ENCODE results near the gene PHETA1. TPM values are rescaled to one million over a fixed set of nuclear protein-coding genes. Genes with fewer than 3 reads are reported as not detected.

PHETA1 gene
- total and polyA plus RNA-seq, 2 experiments from 2014 or later, result 5.3 to 12.9 TPM

DNA sequence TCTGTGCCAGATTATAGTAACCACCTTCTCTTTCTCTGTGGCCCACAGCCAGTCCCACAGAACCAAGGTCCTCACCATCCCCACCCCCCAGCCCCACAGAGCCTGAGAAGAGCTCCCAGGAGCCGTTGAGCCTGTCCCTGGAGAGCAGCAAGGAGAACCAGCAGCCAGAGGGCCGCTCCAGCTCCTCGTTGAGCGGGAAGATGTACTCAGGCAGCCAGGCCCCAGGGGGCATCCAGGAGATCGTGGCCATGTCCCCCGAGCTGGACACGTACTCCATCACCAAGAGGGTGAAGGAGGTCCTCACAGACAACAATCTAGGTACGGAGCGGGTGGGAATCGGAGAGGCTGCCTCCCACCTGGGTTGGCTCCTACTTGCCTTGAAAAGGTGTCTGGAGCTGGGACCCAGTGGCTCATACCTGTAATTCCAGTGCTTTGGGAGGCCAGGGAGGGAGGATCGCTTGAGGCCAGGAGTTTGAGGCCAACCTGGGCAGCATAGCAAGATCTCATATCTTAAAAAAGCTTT is 34.4 kb downstream of the PHETA1 start (continued):
- TF ChIP-seq, protein P1, sequence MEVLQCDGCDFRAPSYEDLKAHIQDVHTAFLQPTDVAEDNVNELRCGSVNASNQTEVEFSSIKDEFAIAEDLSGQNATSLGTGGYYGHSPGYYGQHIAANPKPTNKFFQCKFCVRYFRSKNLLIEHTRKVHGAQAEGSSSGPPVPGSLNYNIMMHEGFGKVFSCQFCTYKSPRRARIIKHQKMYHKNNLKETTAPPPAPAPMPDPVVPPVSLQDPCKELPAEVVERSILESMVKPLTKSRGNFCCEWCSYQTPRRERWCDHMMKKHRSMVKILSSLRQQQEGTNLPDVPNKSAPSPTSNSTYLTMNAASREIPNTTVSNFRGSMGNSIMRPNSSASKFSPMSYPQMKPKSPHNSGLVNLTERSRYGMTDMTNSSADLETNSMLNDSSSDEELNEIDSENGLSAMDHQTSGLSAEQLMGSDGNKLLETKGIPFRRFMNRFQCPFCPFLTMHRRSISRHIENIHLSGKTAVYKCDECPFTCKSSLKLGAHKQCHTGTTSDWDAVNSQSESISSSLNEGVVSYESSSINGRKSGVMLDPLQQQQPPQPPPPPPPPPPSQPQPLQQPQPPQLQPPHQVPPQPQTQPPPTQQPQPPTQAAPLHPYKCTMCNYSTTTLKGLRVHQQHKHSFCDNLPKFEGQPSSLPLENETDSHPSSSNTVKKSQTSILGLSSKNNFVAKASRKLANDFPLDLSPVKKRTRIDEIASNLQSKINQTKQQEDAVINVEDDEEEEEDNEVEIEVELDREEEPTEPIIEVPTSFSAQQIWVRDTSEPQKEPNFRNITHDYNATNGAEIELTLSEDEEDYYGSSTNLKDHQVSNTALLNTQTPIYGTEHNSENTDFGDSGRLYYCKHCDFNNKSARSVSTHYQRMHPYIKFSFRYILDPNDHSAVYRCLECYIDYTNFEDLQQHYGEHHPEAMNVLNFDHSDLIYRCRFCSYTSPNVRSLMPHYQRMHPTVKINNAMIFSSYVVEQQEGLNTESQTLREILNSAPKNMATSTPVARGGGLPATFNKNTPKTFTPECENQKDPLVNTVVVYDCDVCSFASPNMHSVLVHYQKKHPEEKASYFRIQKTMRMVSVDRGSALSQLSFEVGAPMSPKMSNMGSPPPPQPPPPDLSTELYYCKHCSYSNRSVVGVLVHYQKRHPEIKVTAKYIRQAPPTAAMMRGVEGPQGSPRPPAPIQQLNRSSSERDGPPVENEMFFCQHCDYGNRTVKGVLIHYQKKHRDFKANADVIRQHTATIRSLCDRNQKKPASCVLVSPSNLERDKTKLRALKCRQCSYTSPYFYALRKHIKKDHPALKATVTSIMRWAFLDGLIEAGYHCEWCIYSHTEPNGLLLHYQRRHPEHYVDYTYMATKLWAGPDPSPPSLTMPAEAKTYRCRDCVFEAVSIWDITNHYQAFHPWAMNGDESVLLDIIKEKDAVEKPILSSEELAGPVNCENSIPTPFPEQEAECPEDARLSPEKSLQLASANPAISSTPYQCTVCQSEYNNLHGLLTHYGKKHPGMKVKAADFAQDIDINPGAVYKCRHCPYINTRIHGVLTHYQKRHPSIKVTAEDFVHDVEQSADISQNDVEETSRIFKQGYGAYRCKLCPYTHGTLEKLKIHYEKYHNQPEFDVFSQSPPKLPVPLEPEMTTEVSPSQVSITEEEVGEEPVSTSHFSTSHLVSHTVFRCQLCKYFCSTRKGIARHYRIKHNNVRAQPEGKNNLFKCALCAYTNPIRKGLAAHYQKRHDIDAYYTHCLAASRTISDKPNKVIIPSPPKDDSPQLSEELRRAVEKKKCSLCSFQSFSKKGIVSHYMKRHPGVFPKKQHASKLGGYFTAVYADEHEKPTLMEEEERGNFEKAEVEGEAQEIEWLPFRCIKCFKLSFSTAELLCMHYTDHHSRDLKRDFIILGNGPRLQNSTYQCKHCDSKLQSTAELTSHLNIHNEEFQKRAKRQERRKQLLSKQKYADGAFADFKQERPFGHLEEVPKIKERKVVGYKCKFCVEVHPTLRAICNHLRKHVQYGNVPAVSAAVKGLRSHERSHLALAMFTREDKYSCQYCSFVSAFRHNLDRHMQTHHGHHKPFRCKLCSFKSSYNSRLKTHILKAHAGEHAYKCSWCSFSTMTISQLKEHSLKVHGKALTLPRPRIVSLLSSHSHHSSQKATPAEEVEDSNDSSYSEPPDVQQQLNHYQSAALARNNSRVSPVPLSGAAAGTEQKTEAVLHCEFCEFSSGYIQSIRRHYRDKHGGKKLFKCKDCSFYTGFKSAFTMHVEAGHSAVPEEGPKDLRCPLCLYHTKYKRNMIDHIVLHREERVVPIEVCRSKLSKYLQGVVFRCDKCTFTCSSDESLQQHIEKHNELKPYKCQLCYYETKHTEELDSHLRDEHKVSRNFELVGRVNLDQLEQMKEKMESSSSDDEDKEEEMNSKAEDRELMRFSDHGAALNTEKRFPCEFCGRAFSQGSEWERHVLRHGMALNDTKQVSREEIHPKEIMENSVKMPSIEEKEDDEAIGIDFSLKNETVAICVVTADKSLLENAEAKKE (CRISPR knock-in tag; IDR thresholded peaks at IDR 0.05), result no peak
- TF ChIP-seq EZH2 (IDR thresholded peaks at IDR 0.05; ENCODE audit: low read depth, unreplicated experiment), result no peak
- TF ChIP-seq, protein P2, sequence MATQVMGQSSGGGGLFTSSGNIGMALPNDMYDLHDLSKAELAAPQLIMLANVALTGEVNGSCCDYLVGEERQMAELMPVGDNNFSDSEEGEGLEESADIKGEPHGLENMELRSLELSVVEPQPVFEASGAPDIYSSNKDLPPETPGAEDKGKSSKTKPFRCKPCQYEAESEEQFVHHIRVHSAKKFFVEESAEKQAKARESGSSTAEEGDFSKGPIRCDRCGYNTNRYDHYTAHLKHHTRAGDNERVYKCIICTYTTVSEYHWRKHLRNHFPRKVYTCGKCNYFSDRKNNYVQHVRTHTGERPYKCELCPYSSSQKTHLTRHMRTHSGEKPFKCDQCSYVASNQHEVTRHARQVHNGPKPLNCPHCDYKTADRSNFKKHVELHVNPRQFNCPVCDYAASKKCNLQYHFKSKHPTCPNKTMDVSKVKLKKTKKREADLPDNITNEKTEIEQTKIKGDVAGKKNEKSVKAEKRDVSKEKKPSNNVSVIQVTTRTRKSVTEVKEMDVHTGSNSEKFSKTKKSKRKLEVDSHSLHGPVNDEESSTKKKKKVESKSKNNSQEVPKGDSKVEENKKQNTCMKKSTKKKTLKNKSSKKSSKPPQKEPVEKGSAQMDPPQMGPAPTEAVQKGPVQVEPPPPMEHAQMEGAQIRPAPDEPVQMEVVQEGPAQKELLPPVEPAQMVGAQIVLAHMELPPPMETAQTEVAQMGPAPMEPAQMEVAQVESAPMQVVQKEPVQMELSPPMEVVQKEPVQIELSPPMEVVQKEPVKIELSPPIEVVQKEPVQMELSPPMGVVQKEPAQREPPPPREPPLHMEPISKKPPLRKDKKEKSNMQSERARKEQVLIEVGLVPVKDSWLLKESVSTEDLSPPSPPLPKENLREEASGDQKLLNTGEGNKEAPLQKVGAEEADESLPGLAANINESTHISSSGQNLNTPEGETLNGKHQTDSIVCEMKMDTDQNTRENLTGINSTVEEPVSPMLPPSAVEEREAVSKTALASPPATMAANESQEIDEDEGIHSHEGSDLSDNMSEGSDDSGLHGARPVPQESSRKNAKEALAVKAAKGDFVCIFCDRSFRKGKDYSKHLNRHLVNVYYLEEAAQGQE (IDR thresholded peaks at IDR 0.05; ENCODE audit: unreplicated experiment), result no peak
- no peak for TF ChIP-seq POLR2AphosphoS5 (IDR thresholded peaks at IDR 0.05; ENCODE audit: low read depth)
- TF ChIP-seq CREB1 (CRISPR knock-in tag; IDR thresholded peaks at IDR 0.05; ENCODE audit: low read depth), result no peak
- no peak for TF ChIP-seq EZH2phosphoT487 (IDR thresholded peaks at IDR 0.05; ENCODE audit: unreplicated experiment)
- no peak for TF ChIP-seq ZNF331 (CRISPR knock-in tag; IDR thresholded peaks at IDR 0.05; ENCODE audit: low read depth)

Data from GM23338 (cell line).